ENCODE measurements around the gene TMC2. TPM values are rescaled to one million over a fixed set of nuclear protein-coding genes. Genes with fewer than 3 reads are reported as not detected.

Gene TMC2
- total RNA-seq, 1 donor from 2014 or later: not detected

DNA sequence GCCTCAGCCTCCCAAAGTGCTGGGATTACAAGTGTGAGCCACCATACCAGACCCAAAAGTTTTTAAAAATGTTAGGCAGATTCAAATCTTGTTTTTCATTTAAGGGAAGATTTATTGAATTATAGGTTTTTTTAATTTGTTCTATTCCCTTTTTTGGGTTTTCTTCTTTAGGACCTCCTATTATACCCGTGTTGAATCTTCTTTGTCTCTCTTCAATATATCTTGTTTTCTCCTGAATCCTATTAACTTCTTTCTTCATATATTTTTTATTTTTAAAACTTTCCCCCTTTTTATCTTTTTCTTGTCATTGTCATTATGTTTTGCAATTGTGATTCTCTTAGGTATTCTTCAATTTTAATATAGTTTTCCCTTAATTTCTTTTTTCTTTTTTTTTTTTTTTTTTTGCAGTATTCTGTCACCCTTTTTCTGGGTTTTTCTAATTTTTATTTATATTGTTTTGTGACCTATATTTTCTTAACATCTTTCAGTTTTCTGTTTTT is 70.2 kb downstream of the TMC2 start:
- no peaks in the 10 kb centered on the region for H3K36me3 ChIP-seq (ENCODE audit: control insufficient read depth, insufficient read depth, low read length)
- FAIRE-seq (no peak), DNase-seq (ENCODE audit: low read depth) (no peak)
- no peak for TF ChIP-seq CTCF (IDR thresholded peaks at IDR 0.05; ENCODE audit: insufficient read depth, low read length, severe bottlenecking)
- H3K27me3 ChIP-seq (ENCODE audit: control insufficient read depth, insufficient read depth, low read length): no peaks in the 10 kb centered on the region
- no peak overlapping the region for H3K4me3 ChIP-seq (ENCODE audit: low read depth, low read length)

DNA sequence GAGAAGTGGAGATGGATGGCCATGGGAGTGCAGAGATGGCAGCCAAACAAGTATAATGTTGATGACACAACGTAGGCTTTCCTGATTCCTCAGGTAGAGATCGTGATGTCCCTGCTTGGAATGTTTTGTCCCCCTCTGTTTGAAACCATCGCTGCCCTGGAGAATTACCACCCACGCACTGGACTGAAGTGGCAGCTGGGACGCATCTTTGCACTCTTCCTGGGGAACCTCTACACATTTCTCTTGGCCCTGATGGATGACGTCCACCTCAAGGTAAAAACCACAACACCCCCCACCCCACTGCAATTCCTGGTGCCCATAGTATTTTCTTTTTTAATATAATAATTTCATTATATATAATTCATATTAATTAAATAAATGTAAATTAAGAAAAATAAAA is 74.0 kb downstream of the TMC2 start:
- no peaks in the 10 kb centered on the region for H3K27me3 ChIP-seq (ENCODE audit: control insufficient read depth, insufficient read depth, low read length)
- TF ChIP-seq CTCF (IDR thresholded peaks at IDR 0.05; ENCODE audit: insufficient read depth, low read length, severe bottlenecking): no peak
- FAIRE-seq: no peak
- no peak for DNase-seq (ENCODE audit: low read depth)
- H3K4me3 ChIP-seq (ENCODE audit: low read depth, low read length): no peak overlapping the region
- H3K36me3 ChIP-seq (ENCODE audit: control insufficient read depth, insufficient read depth, low read length): no peaks in the 10 kb centered on the region

DNA sequence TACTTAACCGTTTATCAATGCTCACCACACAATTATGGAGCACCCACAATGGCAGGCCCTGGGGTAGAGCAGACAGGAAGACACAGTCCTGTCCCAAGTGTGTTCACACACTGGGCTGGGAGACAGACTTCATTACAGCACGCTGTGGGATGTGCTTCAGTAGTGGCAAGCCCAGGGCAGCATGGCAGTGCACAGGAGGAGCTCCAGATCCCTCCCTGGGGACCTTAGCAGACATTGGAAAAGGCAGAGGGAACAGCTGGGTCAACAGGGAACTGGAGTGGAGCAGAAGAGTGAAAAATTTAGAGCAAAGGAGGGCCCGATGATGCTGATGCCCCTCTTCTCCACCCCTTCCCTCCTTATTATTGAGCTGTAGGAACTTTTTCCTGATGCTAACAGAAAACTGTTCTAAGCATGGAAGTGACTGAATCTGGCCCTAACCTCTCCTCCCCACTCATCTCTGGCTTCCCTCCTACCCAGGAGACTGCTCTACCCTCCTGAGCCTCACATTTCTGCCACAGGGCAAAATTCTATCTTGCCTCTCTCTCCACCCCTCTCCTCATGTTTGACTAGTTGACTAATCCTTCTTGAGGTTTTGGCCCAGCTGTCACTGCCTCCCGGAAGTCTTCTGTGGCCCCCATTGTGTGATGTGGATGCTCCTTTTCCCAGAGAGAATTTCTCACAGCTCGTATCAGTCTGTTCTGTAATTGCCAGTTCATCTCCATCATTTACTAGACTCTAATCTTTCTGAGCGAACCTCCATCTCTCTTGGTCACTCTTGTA is 74.8 kb downstream of the TMC2 start:
- TF ChIP-seq CTCF (IDR thresholded peaks at IDR 0.05; ENCODE audit: insufficient read depth, low read length, severe bottlenecking): no peak
- FAIRE-seq (no peak), DNase-seq (ENCODE audit: low read depth) (no peak)
- no peaks in the 10 kb centered on the region for H3K36me3 ChIP-seq (ENCODE audit: control insufficient read depth, insufficient read depth, low read length)
- H3K4me3 ChIP-seq (ENCODE audit: low read depth, low read length): no peak overlapping the region
- H3K27me3 ChIP-seq (ENCODE audit: control insufficient read depth, insufficient read depth, low read length): no peaks in the 10 kb centered on the region

- no peak for TF ChIP-seq CTCF (IDR thresholded peaks at IDR 0.05; ENCODE audit: insufficient read depth, low read length, severe bottlenecking)
- DNase-seq (ENCODE audit: low read depth) (no peak), FAIRE-seq (no peak)
- H3K4me3 ChIP-seq (ENCODE audit: low read depth, low read length): no peak overlapping the region
- H3K27me3 ChIP-seq (ENCODE audit: control insufficient read depth, insufficient read depth, low read length): no peaks in the 10 kb centered on the region
- H3K36me3 ChIP-seq (ENCODE audit: control insufficient read depth, insufficient read depth, low read length): no peaks in the 10 kb centered on the region
Measured at GRCh38 chr20:2612073-2612472, 75.7 kb downstream of the TMC2 start.

GRCh38 chr20:2616634-2617033 is 80.3 kb downstream of the TMC2 start:
- DNase-seq (ENCODE audit: low read depth): no peak
- Histone ChIP-seq H3K27me3 (ENCODE audit: control insufficient read depth, insufficient read depth, low read length) (no peaks in the 10 kb centered on the region), H3K36me3 (ENCODE audit: control insufficient read depth, insufficient read depth, low read length) (no peaks in the 10 kb centered on the region), H3K4me3 (ENCODE audit: low read depth, low read length) (no peak overlapping the region)
- FAIRE-seq: no peak
- TF ChIP-seq CTCF (IDR thresholded peaks at IDR 0.05; ENCODE audit: insufficient read depth, low read length, severe bottlenecking): no peak

All from bronchial epithelial cell (primary cell).